Measurements from ENCODE around the gene LRRIQ4.

LRRIQ4 gene

GRCh38 chr3:169871129-169871886 lies 58.6 kb downstream of the LRRIQ4 start:
- TF ChIP-seq CTCF (conservative IDR thresholded peaks at IDR 0.05) = no peak
- H3K27ac ChIP-seq = peak overlapping the region; percentile 77

DNA sequence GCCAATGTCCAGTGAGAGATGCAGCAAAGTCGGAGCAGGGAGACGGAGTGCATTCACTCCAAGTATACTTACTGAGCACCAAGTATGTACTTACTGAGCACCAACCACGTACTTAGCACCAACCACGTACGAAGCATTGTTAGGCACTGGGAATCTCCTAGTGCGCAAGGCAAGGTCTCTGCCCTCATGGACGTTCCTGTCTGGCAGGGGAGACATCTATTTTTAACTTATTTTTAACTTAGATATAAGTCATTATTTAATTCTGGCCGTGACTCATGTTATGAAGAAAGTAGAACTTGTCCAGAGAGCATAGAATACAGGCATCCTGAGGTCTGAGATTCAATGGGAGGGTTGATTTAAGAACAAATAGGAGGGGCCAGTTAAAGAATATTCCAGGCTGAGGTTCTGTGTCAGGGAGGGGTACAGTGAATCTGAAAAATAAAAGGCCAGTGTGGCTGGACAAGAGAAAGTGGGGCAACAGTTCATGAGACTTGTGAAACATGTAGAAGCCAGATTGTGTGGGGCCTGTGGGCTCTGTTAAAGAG lies 66.4 kb downstream of the LRRIQ4 start:
- no peak overlapping the region for H3K27ac ChIP-seq
- TF ChIP-seq CTCF (conservative IDR thresholded peaks at IDR 0.05) = no peak

- no peak for TF ChIP-seq CTCF (conservative IDR thresholded peaks at IDR 0.05)
- no peak overlapping the region for H3K27ac ChIP-seq
Observed at GRCh38 chr3:169879845-169880575, 67.3 kb downstream of the LRRIQ4 start.

DNA sequence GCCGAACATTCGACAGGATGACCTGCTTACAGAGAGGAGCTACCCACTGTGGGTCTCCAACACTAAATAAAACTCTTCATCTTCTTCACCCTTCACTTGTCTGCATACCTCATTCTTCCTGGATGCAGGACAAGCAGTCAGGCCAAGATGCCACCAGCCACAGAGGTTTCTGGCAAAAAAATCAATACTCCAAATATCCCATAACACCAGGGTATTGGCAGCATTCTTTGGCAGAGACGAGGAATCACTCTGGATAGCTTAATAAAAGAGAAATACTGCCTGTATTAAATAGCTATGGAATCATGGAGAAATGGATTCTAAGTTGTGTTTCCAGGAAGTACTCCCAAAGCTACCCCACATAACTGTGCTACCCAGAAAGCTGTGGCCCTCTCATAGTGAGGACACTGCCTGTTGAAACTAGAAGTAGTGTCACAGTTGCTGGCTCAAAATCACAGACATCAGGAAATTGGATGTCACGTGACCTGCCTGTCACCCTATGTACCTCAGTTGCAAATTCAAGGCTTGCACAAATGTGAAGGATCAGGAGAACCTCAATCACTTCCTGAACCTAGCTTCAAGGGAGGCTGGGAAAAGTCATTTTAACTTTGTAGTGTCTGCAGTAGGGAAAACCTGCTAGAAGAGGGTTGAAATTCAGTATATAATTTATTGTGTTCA lies 68.0 kb downstream of the LRRIQ4 start:
- H3K27ac ChIP-seq = no peak overlapping the region
- no peak for TF ChIP-seq CTCF (conservative IDR thresholded peaks at IDR 0.05)

DNA sequence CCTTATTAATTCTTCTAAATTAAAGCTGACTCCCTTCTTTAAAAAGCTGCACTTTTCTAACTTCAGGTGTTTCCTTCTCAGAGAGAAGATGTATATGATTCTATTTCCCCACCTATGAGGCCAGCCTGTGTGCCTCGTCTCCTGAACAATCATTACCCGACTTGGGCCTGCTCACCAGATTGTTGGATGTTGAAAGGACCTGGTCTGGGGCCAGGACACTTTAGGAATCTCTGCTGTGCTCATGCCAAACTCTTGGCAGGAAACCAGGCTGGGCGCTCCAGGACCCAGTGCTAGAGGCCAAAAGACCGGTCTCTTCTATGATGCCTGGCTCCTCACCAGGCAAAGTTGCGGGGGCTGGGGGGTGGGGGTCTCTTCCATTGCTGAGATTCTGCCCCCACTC lies 74.0 kb downstream of the LRRIQ4 start:
- H3K27ac ChIP-seq = peak overlapping the region; percentile 40
- TF ChIP-seq CTCF (conservative IDR thresholded peaks at IDR 0.05) = no peak
